ENCODE results near the gene PDLIM1. TPM values are rescaled to one million over a fixed set of nuclear protein-coding genes. Genes with fewer than 3 reads are reported as not detected.

The PDLIM1 gene, protein sequence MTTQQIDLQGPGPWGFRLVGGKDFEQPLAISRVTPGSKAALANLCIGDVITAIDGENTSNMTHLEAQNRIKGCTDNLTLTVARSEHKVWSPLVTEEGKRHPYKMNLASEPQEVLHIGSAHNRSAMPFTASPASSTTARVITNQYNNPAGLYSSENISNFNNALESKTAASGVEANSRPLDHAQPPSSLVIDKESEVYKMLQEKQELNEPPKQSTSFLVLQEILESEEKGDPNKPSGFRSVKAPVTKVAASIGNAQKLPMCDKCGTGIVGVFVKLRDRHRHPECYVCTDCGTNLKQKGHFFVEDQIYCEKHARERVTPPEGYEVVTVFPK
- 82.3 and 153 TPM in 2 replicates for total RNA-seq

GRCh38 chr10:95290461-95291364 lies at the start of gene PDLIM1:
TSS of gene PDLIM1 (minus strand) at chr10:95291003. CDS start at chr10:95290915, 88 bp downstream.

GRCh38 chr10:95193944-95194343 lies 96.9 kb downstream of the PDLIM1 start, which contains the start of gene ACSM6:
TSS of gene ACSM6 (plus strand) at chr10:95194238. CDS start at chr10:95194486, 248 bp downstream.

Other genes with a start within 250 kb of the PDLIM1 start
- not detected in 2 replicates for gene CYP2C8, start 221.5 kb downstream of the PDLIM1 start, total RNA-seq
- not detected in 2 replicates for gene ACSM6, start 96.8 kb downstream of the PDLIM1 start, total RNA-seq